ENCODE measurements around the gene CXXC1. TPM values are rescaled to one million over a fixed set of nuclear protein-coding genes. Genes with fewer than 3 reads are reported as not detected.

Gene CXXC1
- total RNA-seq, 1 donor from 2014 or later, result 78.6 TPM

GRCh38 chr18:50320719-50321118 is 33.2 kb upstream of the CXXC1 start:
- Histone ChIP-seq H3K9me3 (no peaks in the 10 kb centered on the region), H3K27me3 (no peaks in the 10 kb centered on the region), H3K4me3 (no peak overlapping the region), H3K36me3 (no peaks in the 10 kb centered on the region), H3K4me1 (no peaks in the 10 kb centered on the region), H3K27ac (no peak overlapping the region)
- intact Hi-C loops (cut with DNase I), result no loop called here
- TF ChIP-seq POLR2A (IDR thresholded peaks at IDR 0.05) (no peak), POLR2AphosphoS5 (IDR thresholded peaks at IDR 0.05; ENCODE audit: insufficient read depth in 1 of 2, low read depth in 1 of 2) (no peak)
- DNase-seq (ENCODE audit: extremely low spot score in 2 of 2), result no peak

- intact Hi-C loops (cut with DNase I), result no loop called here
- no peak overlapping the region for H3K27ac ChIP-seq
- no peak overlapping the region for H3K4me3 ChIP-seq
- H3K36me3 ChIP-seq, result no peaks in the 10 kb centered on the region
- TF ChIP-seq POLR2AphosphoS5 (IDR thresholded peaks at IDR 0.05; ENCODE audit: insufficient read depth in 1 of 2, low read depth in 1 of 2) (no peak), CTCF (IDR thresholded peaks at IDR 0.05) (no peak), POLR2A (IDR thresholded peaks at IDR 0.05) (no peak)
- DNase-seq (ENCODE audit: extremely low spot score in 2 of 2), result no peak
- H3K27me3 ChIP-seq, result no peaks in the 10 kb centered on the region
- no peaks in the 10 kb centered on the region for H3K4me1 ChIP-seq
- H3K9me3 ChIP-seq, result no peaks in the 10 kb centered on the region
Observed at GRCh38 chr18:50315100-50315871, 27.8 kb upstream of the CXXC1 start.

GRCh38 chr18:50313873-50314460 is 26.5 kb upstream of the CXXC1 start:
- H3K36me3 ChIP-seq, result no peaks in the 10 kb centered on the region
- intact Hi-C loops (cut with DNase I), result no loop called here
- H3K4me3 ChIP-seq, result no peak overlapping the region
- H3K27ac ChIP-seq, result no peak overlapping the region
- TF ChIP-seq POLR2A (IDR thresholded peaks at IDR 0.05) (no peak), CTCF (IDR thresholded peaks at IDR 0.05) (no peak), POLR2AphosphoS5 (IDR thresholded peaks at IDR 0.05; ENCODE audit: insufficient read depth in 1 of 2, low read depth in 1 of 2) (no peak)
- H3K9me3 ChIP-seq, result no peaks in the 10 kb centered on the region
- H3K27me3 ChIP-seq, result no peaks in the 10 kb centered on the region
- no peaks in the 10 kb centered on the region for H3K4me1 ChIP-seq
- no peak for DNase-seq (ENCODE audit: extremely low spot score in 2 of 2)

GRCh38 chr18:50313031-50313607 is 25.6 kb upstream of the CXXC1 start:
- Histone ChIP-seq H3K9me3 (no peaks in the 10 kb centered on the region), H3K36me3 (no peaks in the 10 kb centered on the region), H3K4me3 (no peak overlapping the region), H3K4me1 (peaks cover 2% of the 10 kb centered on the region), H3K27ac (no peak overlapping the region), H3K27me3 (no peaks in the 10 kb centered on the region)
- TF ChIP-seq POLR2A (IDR thresholded peaks at IDR 0.05) (no peak), CTCF (IDR thresholded peaks at IDR 0.05) (no peak), POLR2AphosphoS5 (IDR thresholded peaks at IDR 0.05; ENCODE audit: insufficient read depth in 1 of 2, low read depth in 1 of 2) (no peak)
- DNase-seq (ENCODE audit: extremely low spot score in 2 of 2), result no peak
- intact Hi-C loops (cut with DNase I), result no loop called here

- no peak overlapping the region for H3K4me3 ChIP-seq
- no peaks in the 10 kb centered on the region for H3K27me3 ChIP-seq
- no peak overlapping the region for H3K27ac ChIP-seq
- TF ChIP-seq POLR2A (IDR thresholded peaks at IDR 0.05) (no peak), CTCF (IDR thresholded peaks at IDR 0.05) (no peak), POLR2AphosphoS5 (IDR thresholded peaks at IDR 0.05; ENCODE audit: insufficient read depth in 1 of 2, low read depth in 1 of 2) (no peak)
- no peak for DNase-seq (ENCODE audit: extremely low spot score in 2 of 2)
- intact Hi-C loops (cut with DNase I), result no loop called here
- H3K9me3 ChIP-seq, result no peaks in the 10 kb centered on the region
- H3K4me1 ChIP-seq, result peaks cover 8% of the 10 kb centered on the region
- H3K36me3 ChIP-seq, result no peaks in the 10 kb centered on the region
Observed at GRCh38 chr18:50312296-50313030, 25.0 kb upstream of the CXXC1 start.

Data from vagina (tissue), 2 donors.